ENCODE results near the gene TBC1D8. TPM values are rescaled to one million over a fixed set of nuclear protein-coding genes. Genes with fewer than 3 reads are reported as not detected.

The TBC1D8 gene
- 5.8 and 9.0 TPM in 2 replicates for total RNA-seq

GRCh38 chr2:101151146-101151858 is at the start of gene TBC1D8:
Gene TBC1D8, minus strand, starts transcription at chr2:101151382. Its CDS starts 129 bp downstream, at chr2:101151253.

GRCh38 chr2:101001691-101002561 is 149.3 kb downstream of the TBC1D8 start, which contains the start of gene RPL31:
Gene RPL31, plus strand, starts transcription at chr2:101002289. Its CDS starts 413 bp downstream, at chr2:101002702.

Other genes starting within 250 kb of the TBC1D8 start
- gene RPL31, start 149.1 kb downstream of the TBC1D8 start, total RNA-seq, result 1,362 and 1,690 TPM in 2 replicates
- gene CNOT11, start 101.5 kb upstream of the TBC1D8 start, total RNA-seq, result 14.1 and 29.9 TPM in 2 replicates
- 42.2 and 63.7 TPM in 2 replicates for gene RNF149, start 157.3 kb upstream of the TBC1D8 start, total RNA-seq
- gene CREG2, start 236.1 kb upstream of the TBC1D8 start, total RNA-seq, result 0.38 and 1.1 TPM in 2 replicates